Brain microvascular endothelial cell (primary cell): ENCODE results near the gene DIS3L2.

ENCODE experiments used
- DNase-seq: peaks from one replicate; pipeline ENCODE4 v3.0.0-alpha.2; 2020
- H3K27ac ChIP-seq: fragments of 250-450 bp; sonication (Bioruptor Pico); 2 replicates; pipeline ENCODE4 v1.5.1; 2020; ENCODE audit warnings: mild to moderate bottlenecking, moderate library complexity
- H3K27me3 ChIP-seq: fragments of 250-450 bp; sonication (Bioruptor Pico); replicated peaks from 2 replicates; pipeline ENCODE4 v1.5.1; 2020; ENCODE audit warnings: mild to moderate bottlenecking
- H3K36me3 ChIP-seq: fragments of 250-450 bp; sonication (Bioruptor Pico); replicated peaks from 2 replicates; pipeline ENCODE4 v1.5.1; 2020; ENCODE audit warnings: mild to moderate bottlenecking
- H3K4me3 ChIP-seq: 2 replicates; pipeline ENCODE4 v1.5.1; 2011; ENCODE audit warnings: low read depth, mild to moderate bottlenecking, control low read depth, low read length, moderate library complexity
- CTCF ChIP-seq: IDR thresholded peaks from 2 replicates; pipeline ENCODE4 v1.5.1; 2011; ENCODE audit warnings: low read depth, mild to moderate bottlenecking, moderate library complexity, low read length, control low read depth, inconsistent platforms; ENCODE audit errors: missing control alignments
- in situ Hi-C: cut with HindIII; loops from 2 replicates; pipeline ENCODE4 v1.10.0; 2017; ENCODE audit warnings: low sequenced_read_pairs, low pct_ligation_motif_present

Gene DIS3L2

GRCh38 chr2:231961349-231962166, at the start of gene DIS3L2:
Gene DIS3L2 (plus strand): TSS chr2:231961713. CDS start chr2:232014928, 53,215 bp downstream.
- in situ Hi-C loops: no loop called here
- TF ChIP-seq CTCF: no peak
- DNase-seq: peak; percentile 70
- Histone ChIP-seq H3K27me3 (no peaks in the 10 kb centered on the region), H3K4me3 (peak within 1 kb of the TSS; percentile 94), H3K36me3 (no peaks in the 10 kb centered on the region), H3K27ac (peak within 1 kb of the TSS; percentile 90)

- H3K27me3 ChIP-seq: peaks cover 17% of the 10 kb centered on the region
- TF ChIP-seq CTCF: no peak
- H3K4me3 ChIP-seq: no peak overlapping the region
- in situ Hi-C loops: no loop called here
- no peak overlapping the region for H3K27ac ChIP-seq
- H3K36me3 ChIP-seq: no peaks in the 10 kb centered on the region
- DNase-seq: no peak
Measured at GRCh38 chr2:231914077-231914690, 47.3 kb upstream of the DIS3L2 start.

GRCh38 chr2:231917280-231918066, 44.0 kb upstream of the DIS3L2 start:
- DNase-seq: no peak
- Histone ChIP-seq H3K27me3 (peaks cover 25% of the 10 kb centered on the region), H3K27ac (no peak overlapping the region), H3K36me3 (no peaks in the 10 kb centered on the region), H3K4me3 (no peak overlapping the region)
- in situ Hi-C loops: no loop called here
- TF ChIP-seq CTCF: no peak

GRCh38 chr2:231918501-231919330, 42.8 kb upstream of the DIS3L2 start:
- no peak overlapping the region for H3K27ac ChIP-seq
- DNase-seq: no peak
- no peak for TF ChIP-seq CTCF
- H3K27me3 ChIP-seq: peaks cover 35% of the 10 kb centered on the region
- no peak overlapping the region for H3K4me3 ChIP-seq
- H3K36me3 ChIP-seq: no peaks in the 10 kb centered on the region
- in situ Hi-C loops: no loop called here

- H3K4me3 ChIP-seq: no peak overlapping the region
- peaks cover 43% of the 10 kb centered on the region for H3K27me3 ChIP-seq
- TF ChIP-seq CTCF: no peak
- DNase-seq: no peak
- no peaks in the 10 kb centered on the region for H3K36me3 ChIP-seq
- in situ Hi-C loops: no loop called here
- no peak overlapping the region for H3K27ac ChIP-seq
Measured at GRCh38 chr2:231919341-231920035, 42.0 kb upstream of the DIS3L2 start.
